ENCODE results near the gene ITGB1BP1. TPM values are rescaled to one million over a fixed set of nuclear protein-coding genes. Genes with fewer than 3 reads are reported as not detected.

ITGB1BP1 gene
- total RNA-seq, 4 donors from 2014 or later = 21.4 to 28.0 (median 26.4) TPM

GRCh38 chr2:9422321-9423099 lies 818 bp downstream of the ITGB1BP1 start:
- H3K27ac ChIP-seq = peak overlapping the region; percentile 82 to 96 (median 91)
- in situ Hi-C loops (cut with MboI; ENCODE audit: low sequenced_read_pairs in 4 of 4) (loop anchor here in 1 of 4 donors (5.0 kb wide), 1 partner anchor 280 kb away; no protein-coding TSS in a partner anchor), intact Hi-C loops (cut with DNase I; ENCODE audit: low total_unique reads) (loop anchor here (1.0 to 10.0 kb wide), 7 partner anchors 52 to 622 kb away; partner anchors contain the start of genes ADAM17, ASAP2, IAH1 and KLF11)
- peaks cover 0 to 7% of the 10 kb centered on the region in 2 donors for H3K36me3 ChIP-seq
- H3K9me3 ChIP-seq = no peaks in the 10 kb centered on the region
- TF ChIP-seq CTCF (IDR thresholded peaks at IDR 0.05 in 4 of 5, conservative IDR thresholded peaks at IDR 0.05 in 1 of 5) = no peak
- no peak for TF ChIP-seq POLR2A (IDR thresholded peaks at IDR 0.05)
- ATAC-seq (peak; percentile 32 to 33), DNase-seq (no peak)
- H3K4me3 ChIP-seq = peak overlapping the region; percentile 84 to 99 (median 98)
- H3K27me3 ChIP-seq = no peaks in the 10 kb centered on the region
- H3K4me1 ChIP-seq = peaks cover 27 to 29% of the 10 kb centered on the region in 2 donors

GRCh38 chr2:9420495-9420894 lies 2.8 kb downstream of the ITGB1BP1 start:
- Histone ChIP-seq H3K4me1 (peaks cover 27 to 29% of the 10 kb centered on the region in 2 donors), H3K9me3 (no peaks in the 10 kb centered on the region), H3K4me3 (no peak overlapping the region), H3K36me3 (peaks cover 0 to 7% of the 10 kb centered on the region in 2 donors), H3K27ac (no peak overlapping the region), H3K27me3 (no peaks in the 10 kb centered on the region)
- in situ Hi-C loops (cut with MboI; ENCODE audit: low sequenced_read_pairs in 4 of 4) = loop anchor here in 1 of 4 donors (5.0 kb wide), 1 partner anchor 278 kb away; no protein-coding TSS in a partner anchor
- ATAC-seq = no peak
- no peak for DNase-seq
- TF ChIP-seq POLR2A (IDR thresholded peaks at IDR 0.05) (no peak), CTCF (IDR thresholded peaks at IDR 0.05 in 4 of 5, conservative IDR thresholded peaks at IDR 0.05 in 1 of 5) (no peak)
- intact Hi-C loops (cut with DNase I; ENCODE audit: low total_unique reads) = loop anchor here (5.0 to 10.0 kb wide), 4 partner anchors 212 to 624 kb away; partner anchors contain the start of genes ASAP2, KLF11, MBOAT2 and YWHAQ

- DNase-seq = no peak
- H3K36me3 ChIP-seq = peaks cover 0 to 7% of the 10 kb centered on the region in 2 donors
- ATAC-seq = no peak
- H3K27me3 ChIP-seq = no peaks in the 10 kb centered on the region
- no peak overlapping the region for H3K27ac ChIP-seq
- H3K9me3 ChIP-seq = no peaks in the 10 kb centered on the region
- TF ChIP-seq CTCF (IDR thresholded peaks at IDR 0.05 in 4 of 5, conservative IDR thresholded peaks at IDR 0.05 in 1 of 5) = no peak
- TF ChIP-seq POLR2A (IDR thresholded peaks at IDR 0.05) = no peak
- peaks cover 21 to 24% of the 10 kb centered on the region in 2 donors for H3K4me1 ChIP-seq
- no peak overlapping the region for H3K4me3 ChIP-seq
- in situ Hi-C loops (cut with MboI; ENCODE audit: low sequenced_read_pairs in 4 of 4) = no loop called here
- intact Hi-C loops (cut with DNase I; ENCODE audit: low total_unique reads) = no loop called here
Observed at GRCh38 chr2:9419541-9419940, 3.8 kb downstream of the ITGB1BP1 start.

- H3K36me3 ChIP-seq = peaks cover 0 to 10% of the 10 kb centered on the region in 2 donors
- peaks cover 14 to 17% of the 10 kb centered on the region in 2 donors for H3K4me1 ChIP-seq
- no peak overlapping the region for H3K4me3 ChIP-seq
- intact Hi-C loops (cut with DNase I; ENCODE audit: low total_unique reads) (no loop called here), in situ Hi-C loops (cut with MboI; ENCODE audit: low sequenced_read_pairs in 4 of 4) (no loop called here)
- H3K27ac ChIP-seq = no peak overlapping the region
- TF ChIP-seq POLR2A (IDR thresholded peaks at IDR 0.05) (no peak), CTCF (IDR thresholded peaks at IDR 0.05 in 4 of 5, conservative IDR thresholded peaks at IDR 0.05 in 1 of 5) (no peak)
- no peaks in the 10 kb centered on the region for H3K27me3 ChIP-seq
- DNase-seq = no peak
- ATAC-seq = no peak
- H3K9me3 ChIP-seq = no peaks in the 10 kb centered on the region
Observed at GRCh38 chr2:9418746-9419145, 4.6 kb downstream of the ITGB1BP1 start.

Data from gastrocnemius medialis (tissue), 4 donors.